T-helper 2 cell treated with Interferon-gamma antibody and Interleukin-4, amounts not matched to agents 5 μg/mL and 100 μg/mL, for 36 hours (primary cell): Measurements from ENCODE around the gene SYTL5.

Experiments
- DNase-seq: peaks from one replicate; pipeline ENCODE4 v3.0.0; 2021; ENCODE audit warnings: low spot score
- H3K27ac Mint-ChIP-seq: one replicate; pipeline ENCODE4 v1.8.0; 2021; ENCODE audit warnings: mild to moderate bottlenecking, mixed read lengths
- H3K27me3 Mint-ChIP-seq: one replicate; pipeline ENCODE4 v1.8.0; 2021; ENCODE audit warnings: low read depth, mixed read lengths
- H3K36me3 Mint-ChIP-seq: one replicate; pipeline ENCODE4 v1.8.0; 2021; ENCODE audit warnings: low read depth, mixed read lengths
- H3K4me1 Mint-ChIP-seq: one replicate; pipeline ENCODE4 v1.8.0; 2021; ENCODE audit warnings: low read depth, mixed read lengths
- H3K4me3 Mint-ChIP-seq: one replicate; pipeline ENCODE4 v1.8.0; 2022; ENCODE audit warnings: mild to moderate bottlenecking, moderate library complexity, mixed read lengths
- H3K9me3 Mint-ChIP-seq: one replicate; pipeline ENCODE4 v1.8.0; 2021; ENCODE audit warnings: mixed read lengths

Gene SYTL5

DNA sequence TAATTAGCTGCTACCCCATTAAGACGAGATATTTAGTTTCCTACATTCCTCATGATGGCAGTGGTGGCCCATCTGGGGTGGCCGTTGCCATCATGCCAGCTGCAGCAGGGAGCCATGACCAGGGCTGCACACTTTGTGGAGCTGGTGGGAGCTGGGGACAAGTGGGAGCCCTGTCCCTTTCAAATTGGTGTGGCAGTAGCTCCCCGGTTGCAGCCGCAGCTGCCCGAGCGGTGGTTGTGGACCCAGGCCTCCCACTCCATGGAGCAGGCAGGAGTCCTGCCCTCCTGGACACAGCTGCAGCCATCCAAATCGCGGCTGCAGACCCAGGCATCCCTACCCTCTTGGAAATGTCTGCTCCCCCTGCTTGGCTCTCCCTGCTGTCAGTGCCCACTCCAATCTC lies 9.3 kb upstream of the SYTL5 start:
- H3K9me3 Mint-ChIP-seq: no peaks in the 10 kb centered on the region
- DNase-seq: no peak
- no peaks in the 10 kb centered on the region for H3K27me3 Mint-ChIP-seq
- no peak overlapping the region for H3K27ac Mint-ChIP-seq
- no peak overlapping the region for H3K4me3 Mint-ChIP-seq
- H3K36me3 Mint-ChIP-seq: no peaks in the 10 kb centered on the region
- peaks cover 3% of the 10 kb centered on the region for H3K4me1 Mint-ChIP-seq

DNA sequence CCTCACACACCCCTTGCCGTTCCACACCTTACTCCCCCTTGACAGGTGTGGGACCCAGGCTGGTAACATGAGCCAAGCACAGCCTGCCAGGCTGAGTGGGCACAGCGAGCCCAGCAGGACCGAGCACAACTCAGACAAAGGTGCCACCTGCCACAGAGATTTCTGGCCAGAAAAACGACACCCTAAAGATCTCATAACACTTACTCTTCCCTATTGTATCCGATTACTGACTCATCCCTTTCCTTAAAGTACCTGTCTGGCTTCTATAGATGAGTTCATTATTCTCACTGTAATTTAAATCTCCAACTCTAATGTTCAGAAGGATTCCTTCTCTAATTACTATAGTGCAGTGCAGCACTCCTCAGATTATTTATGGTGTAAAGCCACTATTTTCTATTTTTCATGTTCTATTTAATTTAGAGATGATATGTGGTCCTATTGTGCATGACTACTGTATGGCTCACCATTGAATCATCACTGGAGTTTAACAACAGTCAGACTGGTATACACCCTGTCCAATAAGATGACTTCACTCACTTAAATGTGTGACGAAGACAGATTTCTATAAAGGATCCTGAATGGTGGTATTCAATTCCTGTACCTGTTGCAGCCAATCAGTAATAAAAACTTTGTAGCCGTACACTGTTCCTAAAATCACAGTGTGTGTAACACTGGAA lies 7.6 kb upstream of the SYTL5 start:
- peaks cover 3% of the 10 kb centered on the region for H3K4me1 Mint-ChIP-seq
- no peak overlapping the region for H3K27ac Mint-ChIP-seq
- no peaks in the 10 kb centered on the region for H3K36me3 Mint-ChIP-seq
- H3K9me3 Mint-ChIP-seq: no peaks in the 10 kb centered on the region
- no peaks in the 10 kb centered on the region for H3K27me3 Mint-ChIP-seq
- DNase-seq: no peak
- H3K4me3 Mint-ChIP-seq: no peak overlapping the region

DNA sequence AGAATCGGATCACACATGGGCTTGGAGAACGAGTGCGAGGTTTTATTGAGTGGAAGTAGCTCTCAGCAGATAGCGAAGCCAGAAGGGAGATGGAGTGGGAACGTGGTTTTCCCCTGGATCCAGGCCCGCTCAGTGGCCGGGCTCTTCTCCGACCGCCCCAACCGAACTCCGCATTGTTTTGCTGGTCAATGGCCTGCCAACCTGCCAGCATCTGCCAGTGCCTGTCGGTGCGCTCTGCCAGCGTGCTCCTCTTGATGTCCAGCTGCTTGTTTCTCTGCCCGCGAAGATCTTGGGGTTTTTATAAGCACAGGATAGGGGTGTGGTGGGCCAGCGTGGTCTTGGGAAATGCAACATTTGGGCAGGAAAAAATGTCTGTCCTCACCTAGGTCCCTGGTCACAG lies 5.6 kb upstream of the SYTL5 start:
- H3K27me3 Mint-ChIP-seq: no peaks in the 10 kb centered on the region
- no peak overlapping the region for H3K4me3 Mint-ChIP-seq
- no peaks in the 10 kb centered on the region for H3K9me3 Mint-ChIP-seq
- DNase-seq: no peak
- H3K4me1 Mint-ChIP-seq: no peaks in the 10 kb centered on the region
- no peak overlapping the region for H3K27ac Mint-ChIP-seq
- H3K36me3 Mint-ChIP-seq: no peaks in the 10 kb centered on the region

DNA sequence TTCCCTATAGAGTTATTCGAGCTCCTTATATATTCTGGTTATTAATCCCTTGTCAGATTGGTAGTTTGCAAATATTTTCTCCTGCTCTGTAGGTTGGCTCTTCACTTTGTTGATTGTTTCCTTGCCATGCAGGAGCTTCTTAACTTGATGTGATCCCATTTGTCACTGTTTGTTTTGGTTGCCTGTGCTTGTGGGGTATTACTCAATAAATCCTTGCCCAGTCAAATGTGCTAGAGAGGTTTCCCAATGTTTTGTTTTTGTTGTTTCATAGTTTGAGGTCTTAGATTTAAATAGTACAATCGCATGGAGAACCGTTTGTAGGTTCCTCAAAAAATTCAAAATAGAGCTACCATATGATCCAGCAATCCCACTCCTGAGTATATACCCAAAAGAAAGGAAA lies 2.3 kb upstream of the SYTL5 start:
- Mint-ChIP-seq H3K9me3 (no peaks in the 10 kb centered on the region), H3K27me3 (no peaks in the 10 kb centered on the region), H3K4me3 (no peak overlapping the region), H3K36me3 (no peaks in the 10 kb centered on the region), H3K4me1 (no peaks in the 10 kb centered on the region), H3K27ac (no peak overlapping the region)
- DNase-seq: no peak

DNA sequence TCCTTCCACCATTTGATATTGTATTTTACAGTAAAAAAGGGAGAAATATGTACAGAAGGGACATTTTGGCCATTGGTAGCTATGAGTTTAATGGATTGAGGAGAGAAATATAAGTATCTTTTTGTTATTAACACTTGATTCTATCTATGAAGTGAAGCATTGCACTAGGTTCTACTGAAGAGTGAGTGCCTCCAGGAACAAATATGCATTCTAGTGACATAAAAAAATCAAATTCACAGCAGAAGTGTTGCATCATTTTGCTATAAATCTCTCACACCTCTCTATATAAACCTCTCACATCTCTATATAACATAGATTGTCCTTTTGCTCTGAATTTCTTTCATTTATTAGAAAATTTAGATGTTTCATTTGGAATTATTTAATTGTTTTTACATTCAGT lies 425 bp downstream of the SYTL5 start:
- no peaks in the 10 kb centered on the region for H3K9me3 Mint-ChIP-seq
- H3K27me3 Mint-ChIP-seq: no peaks in the 10 kb centered on the region

DNA sequence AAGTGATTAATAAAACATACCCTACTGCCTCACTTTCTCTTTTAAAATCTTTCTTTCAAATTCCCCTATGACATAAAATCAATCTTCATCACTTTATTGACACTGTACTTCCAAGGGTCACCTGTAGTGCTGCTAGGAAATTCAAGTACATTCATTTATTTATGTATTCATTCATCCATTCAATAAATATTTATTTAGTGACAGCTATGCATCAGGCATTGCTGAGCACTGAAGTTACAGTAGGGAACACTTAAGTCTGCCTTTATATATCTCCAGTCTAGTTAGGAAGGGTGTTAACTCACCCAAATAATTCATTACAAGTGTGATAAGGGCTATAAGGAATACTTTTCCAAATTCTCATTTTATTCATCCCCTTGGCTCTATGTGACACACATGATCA lies 2.3 kb downstream of the SYTL5 start:
- H3K27me3 Mint-ChIP-seq: no peaks in the 10 kb centered on the region
- no peaks in the 10 kb centered on the region for H3K4me1 Mint-ChIP-seq
- H3K4me3 Mint-ChIP-seq: no peak overlapping the region
- H3K36me3 Mint-ChIP-seq: no peaks in the 10 kb centered on the region
- DNase-seq: no peak
- no peaks in the 10 kb centered on the region for H3K9me3 Mint-ChIP-seq
- no peak overlapping the region for H3K27ac Mint-ChIP-seq

More for the DNA sequence above, 425 bp downstream of the SYTL5 start:
- H3K36me3 Mint-ChIP-seq: no peaks in the 10 kb centered on the region
- no peaks in the 10 kb centered on the region for H3K4me1 Mint-ChIP-seq
- no peak for DNase-seq
- H3K27ac Mint-ChIP-seq: no peak overlapping the region
- no peak overlapping the region for H3K4me3 Mint-ChIP-seq

DNA sequence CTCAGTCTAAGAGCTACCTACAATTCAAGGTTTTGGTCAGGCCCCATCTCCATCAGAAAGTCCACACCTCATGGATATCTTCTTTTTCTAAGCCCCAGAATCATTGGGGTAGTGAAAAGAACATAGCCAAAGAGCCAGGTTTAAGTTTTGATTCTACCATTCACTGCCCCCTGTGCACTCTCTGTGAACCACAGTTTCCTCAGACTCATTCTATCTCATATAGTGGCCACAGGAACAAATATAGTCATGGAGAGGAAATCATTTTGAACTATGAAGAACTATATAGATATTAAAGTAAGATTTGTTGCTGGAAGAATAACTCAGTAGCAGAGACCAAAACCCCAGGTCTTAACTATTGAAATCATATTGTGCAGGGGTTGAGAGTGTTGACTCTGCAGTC lies 3.3 kb downstream of the SYTL5 start:
- Mint-ChIP-seq H3K4me1 (peaks cover 2% of the 10 kb centered on the region), H3K27ac (no peak overlapping the region), H3K4me3 (no peak overlapping the region), H3K36me3 (no peaks in the 10 kb centered on the region), H3K27me3 (no peaks in the 10 kb centered on the region), H3K9me3 (no peaks in the 10 kb centered on the region)
- DNase-seq: no peak

DNA sequence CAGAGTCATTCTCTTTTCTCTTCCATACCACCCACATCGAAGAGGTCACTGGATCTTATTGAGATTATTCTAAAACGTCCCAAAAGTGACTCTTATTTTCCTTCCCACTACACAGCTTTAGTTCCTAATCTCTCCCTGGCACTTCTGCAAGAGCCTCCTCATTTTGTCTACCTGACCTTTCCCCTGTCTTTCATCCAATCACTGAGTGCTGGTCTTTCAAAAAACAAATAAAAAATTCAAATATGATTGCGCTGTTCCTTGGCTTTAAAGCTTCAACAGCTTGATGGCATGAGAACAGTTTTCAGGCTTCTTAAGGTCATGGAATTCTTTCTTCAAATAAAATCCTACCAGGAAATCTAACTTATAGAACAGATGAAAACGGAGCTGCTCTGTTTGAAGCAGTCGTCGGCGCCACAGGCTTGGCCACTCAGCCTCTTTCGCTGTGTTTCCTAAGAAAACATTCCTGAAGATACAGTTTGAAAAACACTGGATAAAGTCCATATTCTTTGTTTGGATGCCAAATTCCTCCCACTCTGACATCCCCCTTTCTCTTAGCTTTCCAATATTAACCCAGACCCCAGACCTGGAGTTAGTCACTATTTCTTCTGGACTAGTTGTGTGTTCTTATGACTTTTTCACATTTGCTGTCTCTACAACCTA lies 12.5 kb downstream of the SYTL5 start:
- H3K4me1 Mint-ChIP-seq: no peaks in the 10 kb centered on the region
- H3K9me3 Mint-ChIP-seq: no peaks in the 10 kb centered on the region
- H3K27ac Mint-ChIP-seq: no peak overlapping the region
- no peaks in the 10 kb centered on the region for H3K36me3 Mint-ChIP-seq
- H3K27me3 Mint-ChIP-seq: peaks cover 3% of the 10 kb centered on the region
- H3K4me3 Mint-ChIP-seq: no peak overlapping the region
- DNase-seq: no peak

DNA sequence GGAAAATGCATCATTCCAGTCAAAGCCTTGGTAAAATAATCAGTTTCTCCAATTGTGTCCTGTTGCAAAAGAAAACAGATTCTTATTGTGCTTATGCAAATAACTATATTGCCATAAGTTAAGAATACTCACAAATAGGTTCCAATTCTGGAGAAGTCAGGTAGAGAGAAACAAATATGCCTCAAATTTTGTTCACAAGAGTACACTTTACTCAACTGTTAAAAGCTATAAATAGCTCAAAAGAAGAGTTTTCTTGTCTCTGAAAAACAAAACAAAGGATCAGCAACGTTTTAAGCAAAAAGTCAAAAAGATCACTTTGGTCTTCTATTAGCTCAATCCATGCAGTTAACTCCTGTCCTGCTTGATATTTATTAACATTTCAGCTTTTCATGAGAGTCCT lies 21.9 kb downstream of the SYTL5 start:
- Mint-ChIP-seq H3K4me1 (no peaks in the 10 kb centered on the region), H3K4me3 (no peak overlapping the region), H3K9me3 (no peaks in the 10 kb centered on the region), H3K27me3 (no peaks in the 10 kb centered on the region), H3K27ac (no peak overlapping the region), H3K36me3 (no peaks in the 10 kb centered on the region)
- no peak for DNase-seq

DNA sequence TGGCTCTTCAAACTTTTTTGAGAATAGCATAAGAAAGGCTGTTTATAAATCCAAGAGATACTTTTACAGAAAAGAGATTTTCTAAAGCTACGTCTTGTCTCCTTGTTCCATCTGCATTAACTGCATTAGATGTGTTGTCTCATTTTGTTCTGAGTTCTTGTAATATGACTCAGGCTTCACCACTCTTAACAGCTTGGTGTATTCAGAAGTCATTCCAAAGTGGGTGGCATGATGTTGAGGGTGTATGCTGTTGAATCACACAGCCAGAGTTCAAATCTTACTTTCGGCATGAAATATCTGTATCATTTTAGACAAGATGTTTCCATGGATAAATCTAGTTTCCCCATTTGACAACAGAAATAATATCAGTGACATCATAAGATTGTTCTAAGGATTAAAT lies 30.1 kb downstream of the SYTL5 start:
- H3K4me1 Mint-ChIP-seq: no peaks in the 10 kb centered on the region
- no peaks in the 10 kb centered on the region for H3K9me3 Mint-ChIP-seq
- H3K4me3 Mint-ChIP-seq: no peak overlapping the region
- no peak for DNase-seq
- H3K36me3 Mint-ChIP-seq: no peaks in the 10 kb centered on the region
- H3K27me3 Mint-ChIP-seq: no peaks in the 10 kb centered on the region
- no peak overlapping the region for H3K27ac Mint-ChIP-seq

DNA sequence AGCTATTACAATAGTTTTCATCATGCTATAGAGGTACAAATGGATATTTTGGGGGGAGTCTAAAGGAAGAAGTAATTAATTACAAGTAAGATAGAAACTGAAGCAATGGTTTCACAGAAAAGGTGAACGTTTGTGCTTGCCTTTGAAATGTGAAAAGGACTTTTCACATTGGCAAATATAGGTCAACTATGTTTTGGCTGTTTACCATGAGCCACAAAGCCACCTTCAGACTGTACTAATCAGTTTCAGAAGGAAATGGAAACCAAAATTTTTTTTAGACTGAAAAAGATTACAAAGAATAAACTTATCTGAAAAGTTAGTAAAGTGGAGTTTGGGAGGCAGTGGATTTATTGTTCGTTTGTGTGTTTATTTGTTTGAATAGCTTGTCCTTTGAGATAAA lies 32.1 kb downstream of the SYTL5 start:
- Mint-ChIP-seq H3K9me3 (no peaks in the 10 kb centered on the region), H3K36me3 (no peaks in the 10 kb centered on the region), H3K4me3 (no peak overlapping the region), H3K4me1 (no peaks in the 10 kb centered on the region), H3K27ac (no peak overlapping the region), H3K27me3 (no peaks in the 10 kb centered on the region)
- DNase-seq: no peak

DNA sequence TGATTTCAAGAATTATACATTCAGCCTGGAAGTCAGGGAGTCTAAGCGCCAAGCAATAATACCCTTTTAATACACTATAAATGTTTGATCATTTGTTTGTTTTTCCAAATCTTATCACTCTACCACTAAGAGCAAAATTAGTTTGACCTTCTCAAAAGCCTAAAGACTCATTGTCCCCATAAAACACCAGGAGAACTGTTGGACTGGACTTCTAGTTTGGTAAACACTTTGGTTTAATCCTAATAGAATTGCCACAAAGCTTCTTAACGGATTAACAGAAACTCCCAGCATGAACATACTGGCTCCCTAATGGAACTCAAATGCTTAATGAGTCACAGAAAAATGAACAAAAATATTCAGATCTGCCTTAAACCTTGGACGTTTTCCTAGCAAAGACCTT lies 34.9 kb downstream of the SYTL5 start:
- H3K27me3 Mint-ChIP-seq: no peaks in the 10 kb centered on the region
- no peak overlapping the region for H3K27ac Mint-ChIP-seq
- H3K4me3 Mint-ChIP-seq: no peak overlapping the region
- DNase-seq: no peak
- no peaks in the 10 kb centered on the region for H3K4me1 Mint-ChIP-seq
- no peaks in the 10 kb centered on the region for H3K36me3 Mint-ChIP-seq
- H3K9me3 Mint-ChIP-seq: no peaks in the 10 kb centered on the region

DNA sequence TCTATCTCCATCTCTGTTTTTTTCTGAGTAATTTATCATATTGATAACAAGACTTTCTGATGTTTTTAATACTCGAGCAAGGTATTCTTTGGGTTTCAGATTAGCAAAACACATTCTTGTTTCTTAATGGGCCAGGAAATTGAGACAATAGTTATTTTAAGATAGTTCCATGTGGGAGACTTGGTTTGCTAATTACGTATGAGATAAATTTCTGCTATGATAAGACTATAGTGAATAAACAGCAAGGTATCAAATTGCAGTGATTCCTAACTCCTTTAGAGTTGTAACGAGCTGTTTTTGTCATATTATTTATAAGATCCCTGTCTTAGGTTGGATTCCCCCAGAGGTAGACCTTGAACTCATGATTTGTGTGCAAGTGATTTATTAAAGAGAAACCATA lies 38.3 kb downstream of the SYTL5 start:
- no peak overlapping the region for H3K4me3 Mint-ChIP-seq
- no peak for DNase-seq
- no peaks in the 10 kb centered on the region for H3K9me3 Mint-ChIP-seq
- no peaks in the 10 kb centered on the region for H3K4me1 Mint-ChIP-seq
- H3K27ac Mint-ChIP-seq: no peak overlapping the region
- H3K36me3 Mint-ChIP-seq: no peaks in the 10 kb centered on the region
- no peaks in the 10 kb centered on the region for H3K27me3 Mint-ChIP-seq

DNA sequence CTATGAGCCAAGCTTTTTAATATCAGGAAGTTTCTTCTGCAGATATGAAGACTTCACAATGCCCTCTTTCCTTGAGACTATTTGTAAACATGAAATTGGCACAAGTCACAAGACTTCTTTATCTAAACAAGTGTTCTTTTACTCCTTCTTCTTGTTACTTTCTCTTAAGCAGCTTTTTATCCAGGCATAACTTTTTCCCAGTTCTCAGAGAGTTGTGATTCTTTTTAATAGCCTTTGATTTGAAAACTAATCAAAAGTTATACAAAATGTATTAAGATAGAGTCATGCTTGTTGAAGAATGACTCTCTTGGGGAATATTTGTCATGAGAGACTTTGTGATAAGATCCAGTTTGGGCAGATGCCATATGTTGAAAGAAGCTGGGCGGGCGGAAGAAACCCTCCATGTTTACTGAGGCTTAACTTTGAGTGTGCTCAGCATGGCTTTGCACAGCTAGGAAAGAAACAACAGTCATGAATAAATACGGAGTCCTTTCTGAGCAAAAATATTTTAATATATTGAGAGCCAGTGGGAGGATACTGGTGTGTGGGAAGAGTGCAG lies 39.3 kb downstream of the SYTL5 start:
- H3K36me3 Mint-ChIP-seq: no peaks in the 10 kb centered on the region
- DNase-seq: no peak
- no peak overlapping the region for H3K27ac Mint-ChIP-seq
- no peak overlapping the region for H3K4me3 Mint-ChIP-seq
- no peaks in the 10 kb centered on the region for H3K4me1 Mint-ChIP-seq
- H3K27me3 Mint-ChIP-seq: no peaks in the 10 kb centered on the region
- H3K9me3 Mint-ChIP-seq: no peaks in the 10 kb centered on the region

DNA sequence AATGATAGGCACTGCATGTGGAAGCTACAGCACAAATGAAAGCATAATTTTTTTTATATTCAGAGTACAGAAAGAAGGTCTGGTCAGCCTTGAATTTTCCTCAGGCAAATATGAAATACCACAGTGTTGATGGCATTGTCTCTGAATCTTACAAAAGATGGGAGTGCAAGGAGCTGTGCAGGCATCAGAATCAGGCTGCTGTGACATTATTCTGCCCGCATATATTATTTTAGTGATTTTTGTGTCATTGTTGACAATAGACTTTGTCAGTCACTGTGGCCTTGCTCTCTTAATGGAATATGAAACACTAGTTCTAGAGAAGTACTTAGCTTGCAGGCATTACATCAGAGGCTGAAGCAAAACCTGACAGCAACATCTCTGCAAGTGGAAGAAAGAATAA lies 42.5 kb downstream of the SYTL5 start:
- H3K36me3 Mint-ChIP-seq: no peaks in the 10 kb centered on the region
- no peak for DNase-seq
- H3K9me3 Mint-ChIP-seq: no peaks in the 10 kb centered on the region
- H3K27ac Mint-ChIP-seq: no peak overlapping the region
- H3K4me1 Mint-ChIP-seq: no peaks in the 10 kb centered on the region
- no peak overlapping the region for H3K4me3 Mint-ChIP-seq
- H3K27me3 Mint-ChIP-seq: no peaks in the 10 kb centered on the region
